Neural cell (in vitro differentiated cells): ENCODE data around the gene CYP21A2. TPM values are rescaled to one million over a fixed set of nuclear protein-coding genes. Genes with fewer than 3 reads are reported as not detected.
"Not testable (repeated sequence)": the region's sequence is repeated elsewhere in the genome, so short reads cannot be mapped to it uniquely, and the experiment has no call there.

ENCODE experiments used
- H2AFZ ChIP-seq: fragments of 200-600, 300-800 bp; sonication (generic), shearing (Covaris generic); 2 replicates; pipeline ENCODE4 v1.6.0; 2014; ENCODE audit warnings: low read depth, mild to moderate bottlenecking, antibody characterized with exemption, low read length, moderate library complexity
- H3F3A ChIP-seq: fragments of 200-600 bp; shearing (Covaris generic); 2 replicates; pipeline ENCODE4 v1.6.1; 2016; ENCODE audit warnings: mild to moderate bottlenecking, moderate library complexity, mixed read lengths, antibody characterized with exemption, low read length; ENCODE audit not compliant: insufficient read depth, poor library complexity, severe bottlenecking
- H3K27ac ChIP-seq: fragments of 200-600, 300-800 bp; sonication (generic), shearing (Covaris generic); 2 replicates; pipeline ENCODE4 v1.5.1; 2014; ENCODE audit warnings: mild to moderate bottlenecking, low read length, moderate library complexity
- H3K27me3 ChIP-seq: fragments of 300-800, 200-600 bp; sonication (generic), shearing (Covaris generic); 2 replicates; pipeline ENCODE4 v1.6.0; 2014; ENCODE audit warnings: mild to moderate bottlenecking, low read depth, low read length, moderate library complexity; ENCODE audit not compliant: insufficient read depth
- H3K36me3 ChIP-seq: fragments of 300-800, 200-600 bp; sonication (generic), shearing (Covaris generic); 2 replicates; pipeline ENCODE4 v1.5.1; 2014; ENCODE audit warnings: mild to moderate bottlenecking, antibody characterized with exemption, low read length, moderate library complexity; ENCODE audit not compliant: insufficient read depth
- H3K4me2 ChIP-seq: fragments of 300-800, 200-600 bp; sonication (generic), shearing (Covaris generic); 2 replicates; pipeline ENCODE4 v1.6.0; 2014; ENCODE audit warnings: mild to moderate bottlenecking, low read length
- H3K4me3 ChIP-seq: fragments of 300-800, 200-600 bp; sonication (generic), shearing (Covaris generic); 2 replicates; pipeline ENCODE4 v1.5.1; 2014; ENCODE audit warnings: mild to moderate bottlenecking, low read length, moderate library complexity
- H3K79me2 ChIP-seq: fragments of 200-600 bp; shearing (Covaris generic); replicated peaks from 2 replicates; pipeline ENCODE4 v1.6.0; 2014; ENCODE audit warnings: mild to moderate bottlenecking, low read length, moderate library complexity; ENCODE audit not compliant: insufficient read depth
- H3K9ac ChIP-seq: fragments of 300-800, 200-600 bp; sonication (generic), shearing (Covaris generic); 2 replicates; pipeline ENCODE4 v1.6.1; 2016; ENCODE audit warnings: mild to moderate bottlenecking, low read length, mixed read lengths
- H3K9me2 ChIP-seq: fragments of 200-600 bp; shearing (Covaris generic); 2 replicates; pipeline ENCODE4 v1.6.1; 2016; ENCODE audit warnings: mild to moderate bottlenecking, low read length, mixed read lengths; ENCODE audit not compliant: insufficient read depth
- H3K9me3 ChIP-seq: fragments of 200-600, 300-800 bp; sonication (generic), shearing (Covaris generic); 2 replicates; pipeline ENCODE4 v1.6.1; 2016; ENCODE audit warnings: mild to moderate bottlenecking, mixed run types, low read length, moderate library complexity, mixed read lengths
- H4K20me1 ChIP-seq: fragments of 200-600 bp; shearing (Covaris generic); 2 replicates; pipeline ENCODE4 v1.6.1; 2016; ENCODE audit warnings: mild to moderate bottlenecking, mixed run types; ENCODE audit not compliant: insufficient read depth
- polyA plus RNA-seq: library from polyadenylated mRNA; depleted of rRNA; stranded (reverse); fragments of >200 nt; gene quantifications from 2 replicates; pipeline ENCODE4 v1.2.3, GENCODE V29; 2014

Gene CYP21A2
- polyA plus RNA-seq, 1 donor from 2014 or later = 1.9 TPM

DNA sequence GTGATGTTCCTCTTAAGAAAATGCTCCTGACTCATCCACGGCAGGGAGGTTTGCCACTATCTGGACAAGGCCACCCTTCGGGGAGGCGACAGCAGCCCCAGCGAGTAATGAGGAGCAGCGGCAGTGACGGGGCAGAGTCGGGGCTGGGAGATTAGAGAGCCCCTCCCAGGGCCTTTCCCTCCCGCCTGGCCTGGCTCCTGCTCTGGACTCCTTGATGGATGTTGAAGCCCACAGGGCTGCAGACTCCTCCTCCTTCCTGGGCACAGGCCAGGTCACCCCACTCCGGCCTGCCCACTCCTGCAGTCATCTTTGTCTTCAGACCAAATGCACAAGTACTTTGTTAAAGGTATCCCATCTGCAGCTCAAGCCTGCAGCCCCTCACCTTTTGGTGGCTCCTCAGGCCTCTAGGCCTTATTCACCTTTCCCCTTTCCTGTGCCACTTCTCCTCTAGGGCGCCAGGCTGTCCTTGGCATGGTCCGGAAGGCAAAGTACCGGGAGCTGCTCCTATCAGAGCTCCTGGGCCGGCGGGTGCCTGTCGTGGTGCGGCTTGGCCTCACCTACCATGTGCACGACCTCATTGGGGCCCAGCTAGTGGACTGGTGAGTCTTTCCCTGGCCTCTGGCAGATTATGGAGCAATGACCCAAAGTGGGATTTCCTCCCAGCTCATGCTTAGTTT is 25.1 kb upstream of the CYP21A2 start:
- H3K4me3 ChIP-seq, H3K9me3 ChIP-seq: not testable (repeated sequence)

DNA sequence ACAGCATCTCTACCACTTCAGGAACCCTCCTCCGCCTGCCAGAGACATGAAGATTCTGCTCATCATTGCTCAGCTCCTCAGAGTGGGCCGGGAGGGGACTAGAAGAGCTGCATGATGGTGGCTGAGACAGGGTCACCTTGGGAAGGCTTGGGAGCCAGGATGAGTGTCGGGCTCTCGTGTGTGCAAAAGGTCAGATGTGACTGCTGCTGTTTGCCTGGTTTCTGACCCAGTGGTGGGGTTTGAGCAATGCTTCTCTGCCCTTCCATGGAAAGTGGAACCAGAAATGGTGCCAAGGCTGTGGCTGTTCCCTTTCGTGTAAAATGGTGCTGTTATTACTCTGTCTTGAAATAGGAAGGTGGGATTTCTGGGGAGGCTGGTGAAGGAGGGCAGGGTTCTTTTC is 24.5 kb upstream of the CYP21A2 start:
- not testable (repeated sequence) for H3K36me3 ChIP-seq, H4K20me1 ChIP-seq, H3K27me3 ChIP-seq, H2AFZ ChIP-seq, H3K27ac ChIP-seq, H3K4me2 ChIP-seq, H3K9me3 ChIP-seq, H3K79me2 ChIP-seq, H3F3A ChIP-seq, H3K9ac ChIP-seq, H3K4me3 ChIP-seq, H3K9me2 ChIP-seq

More for the DNA sequence above, 25.1 kb upstream of the CYP21A2 start:
- not testable (repeated sequence) for H3K36me3 ChIP-seq, H3F3A ChIP-seq, H3K9me2 ChIP-seq, H3K27me3 ChIP-seq, H3K9ac ChIP-seq, H4K20me1 ChIP-seq, H3K79me2 ChIP-seq, H3K27ac ChIP-seq, H3K4me2 ChIP-seq, H2AFZ ChIP-seq

DNA sequence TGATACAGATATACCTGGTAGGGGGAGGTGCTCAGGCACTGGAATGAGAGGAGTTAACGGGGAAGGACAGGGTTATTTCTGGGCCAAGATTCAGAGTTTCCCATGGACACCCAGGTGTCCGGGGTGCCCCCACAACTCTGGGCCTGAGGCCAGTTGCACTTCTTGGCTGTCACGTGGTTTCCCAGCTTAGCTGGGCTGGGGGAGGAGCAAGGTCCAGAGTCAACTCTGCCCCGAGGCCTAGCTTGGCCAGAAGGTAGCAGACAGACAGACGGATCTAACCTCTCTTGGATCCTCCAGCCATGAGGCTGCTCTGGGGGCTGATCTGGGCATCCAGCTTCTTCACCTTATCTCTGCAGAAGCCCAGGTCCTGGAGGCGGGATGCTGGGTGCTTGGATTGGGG is 23.7 kb upstream of the CYP21A2 start, which contains the start of gene C4B:
Gene C4B, plus strand, starts transcription at position 249 of the 400 bp plus-strand sequence. Its CDS starts 51 bp downstream, at position 300.
- H3K27ac ChIP-seq, H3K27me3 ChIP-seq, H3F3A ChIP-seq, H3K9ac ChIP-seq, H3K36me3 ChIP-seq, H3K4me3 ChIP-seq, H3K79me2 ChIP-seq, H3K4me2 ChIP-seq, H4K20me1 ChIP-seq, H3K9me3 ChIP-seq, H3K9me2 ChIP-seq, H2AFZ ChIP-seq: not testable (repeated sequence)

DNA sequence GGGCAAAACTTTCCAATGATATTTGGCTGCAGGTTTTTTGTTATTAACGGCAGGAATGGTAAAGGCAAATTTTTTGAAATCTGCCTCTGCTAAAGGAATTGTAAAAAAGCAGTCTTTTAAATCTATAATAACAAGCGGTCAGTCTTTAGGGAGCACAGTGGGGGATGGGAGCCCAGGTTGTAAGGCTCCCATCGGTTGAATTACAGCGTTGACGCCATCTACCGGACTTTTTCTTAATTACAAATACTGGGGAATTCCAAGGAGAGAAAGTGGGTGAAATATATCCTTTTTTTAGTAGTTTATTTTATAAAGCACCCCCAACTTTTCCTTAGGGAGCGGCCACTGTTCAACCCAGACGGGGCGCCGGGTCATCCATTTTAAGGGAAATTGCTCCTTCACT is 16.1 kb upstream of the CYP21A2 start:
- H3K9me3 ChIP-seq, H3K9ac ChIP-seq, H3K4me3 ChIP-seq, H3K27ac ChIP-seq, H3K4me2 ChIP-seq, H4K20me1 ChIP-seq, H3K9me2 ChIP-seq, H3K27me3 ChIP-seq, H2AFZ ChIP-seq, H3F3A ChIP-seq, H3K79me2 ChIP-seq, H3K36me3 ChIP-seq: not testable (repeated sequence)

DNA sequence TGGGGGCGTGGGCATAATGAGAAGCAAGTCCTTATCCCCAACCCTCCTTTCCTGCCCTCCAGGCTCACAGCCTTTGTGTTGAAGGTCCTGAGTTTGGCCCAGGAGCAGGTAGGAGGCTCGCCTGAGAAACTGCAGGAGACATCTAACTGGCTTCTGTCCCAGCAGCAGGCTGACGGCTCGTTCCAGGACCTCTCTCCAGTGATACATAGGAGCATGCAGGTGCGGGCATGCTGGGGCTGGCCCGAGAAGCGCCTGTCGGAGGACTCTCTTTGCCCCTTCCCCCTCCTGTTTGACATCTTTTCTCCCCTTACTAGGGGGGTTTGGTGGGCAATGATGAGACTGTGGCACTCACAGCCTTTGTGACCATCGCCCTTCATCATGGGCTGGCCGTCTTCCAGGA is 9.6 kb upstream of the CYP21A2 start:
- H4K20me1 ChIP-seq, H3F3A ChIP-seq, H3K27me3 ChIP-seq, H3K79me2 ChIP-seq, H2AFZ ChIP-seq, H3K36me3 ChIP-seq, H3K4me2 ChIP-seq, H3K9me3 ChIP-seq, H3K9me2 ChIP-seq, H3K4me3 ChIP-seq, H3K27ac ChIP-seq, H3K9ac ChIP-seq: not testable (repeated sequence)

DNA sequence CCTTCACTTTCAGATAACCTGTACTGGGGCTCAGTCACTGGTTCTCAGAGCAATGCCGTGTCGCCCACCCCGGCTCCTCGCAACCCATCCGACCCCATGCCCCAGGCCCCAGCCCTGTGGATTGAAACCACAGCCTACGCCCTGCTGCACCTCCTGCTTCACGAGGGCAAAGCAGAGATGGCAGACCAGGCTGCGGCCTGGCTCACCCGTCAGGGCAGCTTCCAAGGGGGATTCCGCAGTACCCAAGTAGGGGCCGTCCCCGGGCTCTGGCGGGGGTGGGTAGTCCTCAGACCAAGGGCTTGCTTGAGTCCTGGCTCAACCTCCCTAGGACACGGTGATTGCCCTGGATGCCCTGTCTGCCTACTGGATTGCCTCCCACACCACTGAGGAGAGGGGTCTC is 8.7 kb upstream of the CYP21A2 start:
- H3K4me3 ChIP-seq, H3K9me2 ChIP-seq, H3F3A ChIP-seq, H3K9me3 ChIP-seq, H3K27me3 ChIP-seq, H3K27ac ChIP-seq, H3K9ac ChIP-seq, H3K79me2 ChIP-seq, H4K20me1 ChIP-seq, H3K36me3 ChIP-seq, H3K4me2 ChIP-seq, H2AFZ ChIP-seq: not testable (repeated sequence)

DNA sequence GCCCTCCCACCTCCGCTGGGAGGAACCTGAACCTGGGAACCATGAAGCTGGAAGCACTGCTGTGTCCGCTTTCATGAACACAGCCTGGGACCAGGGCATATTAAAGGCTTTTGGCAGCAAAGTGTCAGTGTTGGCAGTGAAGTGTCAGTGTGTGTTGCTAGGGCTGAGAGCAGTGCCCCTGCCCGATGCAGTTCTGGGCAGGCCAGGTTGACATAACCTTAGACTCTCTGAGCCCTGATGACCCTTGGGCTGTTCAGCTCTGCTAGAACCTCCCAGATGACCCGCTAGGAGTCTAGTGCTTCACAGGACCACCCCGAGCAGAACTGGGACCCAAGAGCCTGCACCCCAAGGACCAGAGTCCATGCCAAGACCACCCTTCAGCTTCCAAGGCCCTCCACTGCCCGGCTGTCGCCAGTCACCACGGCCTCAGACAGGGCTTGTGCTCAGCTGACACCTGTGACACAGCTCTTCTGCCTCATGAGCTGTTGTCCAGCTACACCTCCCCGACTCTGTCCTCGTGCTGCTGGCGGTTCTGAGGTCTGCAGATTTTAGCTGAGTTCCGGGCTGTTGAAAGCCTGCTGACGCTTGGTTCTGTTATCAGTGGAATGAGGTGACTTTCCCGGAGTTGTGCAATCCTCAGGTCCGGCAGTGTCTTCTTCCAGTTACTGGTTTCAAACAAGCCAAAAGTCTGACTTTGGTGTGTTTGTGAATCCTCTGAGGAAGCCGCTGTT is 2.8 kb upstream of the CYP21A2 start:
- not testable (repeated sequence) for H3K79me2 ChIP-seq, H3K9ac ChIP-seq, H3K9me2 ChIP-seq, H3K27ac ChIP-seq, H3K36me3 ChIP-seq, H2AFZ ChIP-seq, H3K4me2 ChIP-seq, H3F3A ChIP-seq, H3K27me3 ChIP-seq, H4K20me1 ChIP-seq, H3K4me3 ChIP-seq, H3K9me3 ChIP-seq

DNA sequence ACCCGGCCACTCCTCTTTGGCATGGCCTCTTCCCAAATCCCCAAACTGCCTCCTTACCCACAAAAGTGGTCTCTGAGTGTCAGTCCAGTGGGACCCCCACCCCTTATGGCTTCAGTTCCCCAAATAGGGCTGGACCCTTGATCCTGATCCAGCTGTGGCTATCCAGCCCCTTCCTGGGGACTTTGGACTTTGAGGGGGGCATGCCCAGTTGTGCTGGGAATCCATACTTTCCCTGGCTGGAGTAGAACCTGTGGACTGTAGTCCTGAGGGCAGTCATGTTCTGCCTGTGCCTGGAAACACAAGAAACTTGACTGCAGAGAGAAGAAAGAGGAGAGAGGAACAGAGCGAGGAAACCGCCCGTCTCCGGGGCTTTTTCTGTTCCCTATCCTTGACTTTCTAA is 1.1 kb upstream of the CYP21A2 start:
- H2AFZ ChIP-seq, H3K79me2 ChIP-seq: not testable (repeated sequence)

More for the DNA sequence above, 1.1 kb upstream of the CYP21A2 start:
- not testable (repeated sequence) for H3K27ac ChIP-seq, H3K4me2 ChIP-seq, H3K27me3 ChIP-seq, H3K9me2 ChIP-seq, H3K9ac ChIP-seq, H4K20me1 ChIP-seq, H3K4me3 ChIP-seq, H3K36me3 ChIP-seq, H3K9me3 ChIP-seq, H3F3A ChIP-seq
